ENCODE results near the gene RHBDF1.

RHBDF1 gene

DNA sequence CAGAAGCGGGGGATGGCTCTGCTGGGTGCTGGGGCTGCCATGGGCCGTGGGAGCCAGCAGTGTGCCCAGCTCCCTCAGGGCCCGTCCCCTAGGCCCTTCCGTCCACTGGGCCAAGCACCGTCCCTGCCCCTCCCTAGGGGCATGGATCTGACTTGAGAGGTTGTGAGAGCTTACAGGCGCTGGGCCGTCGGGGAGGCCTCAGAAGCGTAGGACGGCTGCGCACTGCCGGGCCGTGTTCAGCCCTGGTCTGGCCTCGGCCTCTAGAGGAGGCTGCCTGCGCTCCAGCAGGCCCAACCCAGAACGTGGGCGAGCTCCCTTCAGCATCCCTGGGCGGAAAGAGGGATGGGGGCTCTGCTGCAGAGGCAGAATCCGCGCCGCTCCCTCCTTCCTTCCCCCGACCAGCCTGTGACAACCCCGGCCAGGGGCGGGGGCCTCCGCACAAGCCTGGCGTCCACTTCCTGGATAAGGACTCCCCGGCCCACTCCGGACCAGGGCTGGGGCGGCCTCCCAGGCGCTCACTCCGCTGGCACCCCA is 4.9 kb upstream of the RHBDF1 start:
- peaks cover 6% of the 10 kb centered on the region for H3K79me2 ChIP-seq (ENCODE audit: control insufficient read depth, insufficient read depth, low read length, poor library complexity)
- peaks cover 29% of the 10 kb centered on the region for H3K79me1 ChIP-seq (ENCODE audit: low read length)
- H3K14ac ChIP-seq (ENCODE audit: low read length) = peak overlapping the region; percentile 42
- H3K18ac ChIP-seq (ENCODE audit: low read length) = peak overlapping the region; percentile 50
- DNase-seq = peak; percentile 62 to 63
- H2BK5ac ChIP-seq (ENCODE audit: low read depth, low read length, poor library complexity) = peak overlapping the region; percentile 69
- no peak overlapping the region for H3K23ac ChIP-seq (ENCODE audit: low read length)
- peak overlapping the region; percentile 81 for H2BK120ac ChIP-seq (ENCODE audit: insufficient read depth, low read length, poor library complexity)
- peak overlapping the region; percentile 97 for H3K4me2 ChIP-seq (ENCODE audit: low read length)
- no CpG with 5 or more reads among the region's 31 CpGs for WGBS (ENCODE audit: extremely low coverage, insufficient coverage, insufficient read length)
- peaks cover 17 to 21% of the 10 kb centered on the region in 2 experiments for H3K36me3 ChIP-seq (ENCODE audit: control insufficient read depth in 1 of 2, insufficient read depth in 2 of 2, low read length in 2 of 2)
- peaks cover 3% of the 10 kb centered on the region for H3K9me3 ChIP-seq (ENCODE audit: insufficient read depth, low read depth, low read length)
- peak overlapping the region; percentile 65 for H2AK5ac ChIP-seq (ENCODE audit: low read length)
- H3K9ac ChIP-seq (ENCODE audit: low read length) = no peak overlapping the region
- H2BK12ac ChIP-seq (ENCODE audit: low read length) = peak overlapping the region; percentile 7
- peak overlapping the region; percentile 86 for H3K4me3 ChIP-seq (ENCODE audit: low read depth, low read length)
- no peaks in the 10 kb centered on the region for H3K27me3 ChIP-seq (ENCODE audit: insufficient read depth, low read length)
- peaks cover 30 to 44% of the 10 kb centered on the region in 2 experiments for H3K4me1 ChIP-seq (ENCODE audit: control insufficient read depth in 1 of 2, insufficient read depth in 2 of 2, low read length in 2 of 2)
- H4K12ac ChIP-seq (ENCODE audit: low read depth, low read length) = peak overlapping the region; percentile 68
- peak overlapping the region; percentile 91 for H4K8ac ChIP-seq (ENCODE audit: low read depth, low read length)
- H3K4ac ChIP-seq (ENCODE audit: low read depth, low read length) = peak overlapping the region; percentile 2
- peak overlapping the region; percentile 74 for H3K27ac ChIP-seq (ENCODE audit: low read depth, low read length)
- peak overlapping the region; percentile 61 for H2AFZ ChIP-seq (ENCODE audit: insufficient read depth, low read length, poor library complexity)
- H4K91ac ChIP-seq (ENCODE audit: low read depth, low read length) = peak overlapping the region; percentile 53

DNA sequence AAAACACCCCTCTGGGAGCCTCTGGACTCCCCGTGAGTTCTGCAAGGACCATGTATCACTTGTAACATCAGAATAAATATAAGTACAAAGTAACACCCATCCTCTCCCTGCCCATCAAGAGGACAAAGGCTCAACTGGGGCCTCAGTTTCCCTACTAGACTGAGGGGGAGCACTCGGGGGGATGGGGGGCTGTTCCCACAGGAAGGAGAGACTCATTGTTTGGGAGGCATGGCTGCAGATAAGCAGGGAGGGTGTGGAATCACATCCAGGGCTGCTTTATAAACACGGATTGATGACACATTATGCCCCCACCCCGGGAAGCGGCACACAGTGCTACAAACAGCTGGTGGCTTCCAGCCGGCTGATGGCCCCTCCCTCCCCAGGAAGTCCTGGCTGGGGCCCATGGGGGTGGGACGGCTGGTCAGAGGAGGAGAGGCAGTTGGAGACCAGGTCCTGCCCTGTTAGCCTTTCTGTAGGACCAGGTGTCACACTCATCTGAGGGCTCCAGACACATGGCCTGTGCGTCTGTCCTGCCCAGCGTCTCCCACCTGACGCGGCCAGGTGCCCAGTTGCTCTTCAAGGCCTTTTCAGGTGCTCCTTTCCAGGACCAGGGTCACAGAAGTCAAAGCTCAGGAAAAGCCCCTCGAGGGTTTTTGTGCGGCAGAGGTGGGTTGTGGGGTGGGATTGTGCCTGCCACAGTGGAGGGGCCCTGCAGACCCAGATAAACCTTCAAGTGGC is 4.3 kb upstream of the RHBDF1 start:
- peak overlapping the region; percentile 2 for H3K4ac ChIP-seq (ENCODE audit: low read depth, low read length)
- peak; percentile 46 to 54 for DNase-seq
- H3K4me2 ChIP-seq (ENCODE audit: low read length) = peak overlapping the region; percentile 97
- H3K4me1 ChIP-seq (ENCODE audit: control insufficient read depth in 1 of 2, insufficient read depth in 2 of 2, low read length in 2 of 2) = peaks cover 30 to 44% of the 10 kb centered on the region in 2 experiments
- peaks cover 10% of the 10 kb centered on the region for H3K79me2 ChIP-seq (ENCODE audit: control insufficient read depth, insufficient read depth, low read length, poor library complexity)
- H3K36me3 ChIP-seq (ENCODE audit: control insufficient read depth in 1 of 2, insufficient read depth in 2 of 2, low read length in 2 of 2) = peaks cover 17 to 18% of the 10 kb centered on the region in 2 experiments
- H3K18ac ChIP-seq (ENCODE audit: low read length) = peak overlapping the region; percentile 50
- no peak overlapping the region for H3K23ac ChIP-seq (ENCODE audit: low read length)
- H4K91ac ChIP-seq (ENCODE audit: low read depth, low read length) = peak overlapping the region; percentile 53
- H2AFZ ChIP-seq (ENCODE audit: insufficient read depth, low read length, poor library complexity) = peak overlapping the region; percentile 61
- WGBS (ENCODE audit: extremely low coverage, insufficient coverage, insufficient read length) = no CpG with 5 or more reads among the region's 13 CpGs
- H2AK5ac ChIP-seq (ENCODE audit: low read length) = peak overlapping the region; percentile 65
- peaks cover 32% of the 10 kb centered on the region for H3K79me1 ChIP-seq (ENCODE audit: low read length)
- H2BK5ac ChIP-seq (ENCODE audit: low read depth, low read length, poor library complexity) = peak overlapping the region; percentile 69
- peak overlapping the region; percentile 42 for H3K14ac ChIP-seq (ENCODE audit: low read length)
- no peak overlapping the region for H3K9ac ChIP-seq (ENCODE audit: low read length)
- peak overlapping the region; percentile 13 for H3K4me3 ChIP-seq (ENCODE audit: low read depth, low read length)
- peak overlapping the region; percentile 81 for H2BK120ac ChIP-seq (ENCODE audit: insufficient read depth, low read length, poor library complexity)
- H2BK12ac ChIP-seq (ENCODE audit: low read length) = peak overlapping the region; percentile 7
- H3K9me3 ChIP-seq (ENCODE audit: insufficient read depth, low read depth, low read length) = peaks cover 3% of the 10 kb centered on the region
- H4K8ac ChIP-seq (ENCODE audit: low read depth, low read length) = peak overlapping the region; percentile 91
- peak overlapping the region; percentile 74 for H3K27ac ChIP-seq (ENCODE audit: low read depth, low read length)
- no peaks in the 10 kb centered on the region for H3K27me3 ChIP-seq (ENCODE audit: insufficient read depth, low read length)
- peak overlapping the region; percentile 68 for H4K12ac ChIP-seq (ENCODE audit: low read depth, low read length)

DNA sequence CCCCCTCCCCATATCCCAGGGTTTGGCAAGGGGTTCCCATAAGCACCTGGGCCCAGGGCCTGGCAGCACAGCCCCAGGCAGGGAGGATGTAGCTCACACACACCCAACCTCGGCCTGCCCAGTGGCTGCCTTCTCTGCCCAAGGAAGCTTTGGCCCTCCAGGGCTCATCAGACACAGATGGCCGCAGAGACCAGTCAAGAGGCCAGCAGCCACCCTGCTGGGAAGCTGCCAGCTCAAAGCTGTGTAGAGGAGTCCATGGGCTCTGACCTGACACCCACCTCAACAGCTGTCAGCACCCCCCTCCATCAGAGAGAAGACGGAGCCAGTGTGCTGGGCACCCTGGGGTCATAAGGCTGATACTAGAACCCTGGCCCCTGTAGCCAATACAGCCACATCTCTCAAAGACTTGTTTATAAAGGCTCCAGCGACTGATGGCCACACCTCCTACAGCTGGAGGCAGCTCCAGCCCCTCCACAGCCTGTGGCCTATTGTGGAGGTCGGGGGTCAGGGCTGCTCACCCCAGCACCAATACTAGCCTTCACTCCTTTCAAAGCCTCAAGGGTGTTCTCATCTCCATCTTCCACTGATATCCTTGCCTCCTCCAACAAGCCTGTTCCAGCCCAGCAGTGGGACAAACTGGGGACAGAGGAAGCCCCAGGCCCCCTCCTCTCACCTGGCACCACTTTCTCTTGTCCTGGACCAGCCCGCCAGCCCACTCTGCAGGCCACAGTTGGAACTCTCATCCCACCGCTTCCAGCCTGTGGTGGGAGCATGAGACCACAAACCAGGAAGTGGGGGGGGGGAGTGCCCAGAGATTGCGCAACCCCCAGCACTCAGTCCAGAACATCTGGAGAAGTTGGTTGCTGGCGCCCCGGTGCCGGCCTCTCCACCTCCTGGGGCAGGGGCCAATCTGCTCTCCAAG is 3.4 kb upstream of the RHBDF1 start:
- Histone ChIP-seq H3K4me1 (ENCODE audit: control insufficient read depth in 1 of 2, insufficient read depth in 2 of 2, low read length in 2 of 2) (peaks cover 35 to 48% of the 10 kb centered on the region in 2 experiments), H3K9ac (ENCODE audit: low read length) (no peak overlapping the region), H3K4ac (ENCODE audit: low read depth, low read length) (peak overlapping the region; percentile 17), H2BK5ac (ENCODE audit: low read depth, low read length, poor library complexity) (no peak overlapping the region), H3K36me3 (ENCODE audit: control insufficient read depth in 1 of 2, insufficient read depth in 2 of 2, low read length in 2 of 2) (peaks cover 15% of the 10 kb centered on the region in 2 experiments), H3K23ac (ENCODE audit: low read length) (no peak overlapping the region), H2AFZ (ENCODE audit: insufficient read depth, low read length, poor library complexity) (no peak overlapping the region), H3K27me3 (ENCODE audit: insufficient read depth, low read length) (no peaks in the 10 kb centered on the region), H3K4me3 (ENCODE audit: low read depth, low read length) (no peak overlapping the region), H2BK12ac (ENCODE audit: low read length) (peak overlapping the region; percentile 55), H4K91ac (ENCODE audit: low read depth, low read length) (peak overlapping the region; percentile 51), H3K9me3 (ENCODE audit: insufficient read depth, low read depth, low read length) (peaks cover 2% of the 10 kb centered on the region), H3K18ac (ENCODE audit: low read length) (no peak overlapping the region), H2AK5ac (ENCODE audit: low read length) (peak overlapping the region; percentile 40), H3K79me1 (ENCODE audit: low read length) (peaks cover 39% of the 10 kb centered on the region), H4K12ac (ENCODE audit: low read depth, low read length) (no peak overlapping the region), H4K8ac (ENCODE audit: low read depth, low read length) (peak overlapping the region; percentile 15), H2BK120ac (ENCODE audit: insufficient read depth, low read length, poor library complexity) (peak overlapping the region; percentile 33), H3K14ac (ENCODE audit: low read length) (peak overlapping the region; percentile 22), H3K79me2 (ENCODE audit: control insufficient read depth, insufficient read depth, low read length, poor library complexity) (peaks cover 16% of the 10 kb centered on the region), H3K4me2 (ENCODE audit: low read length) (no peak overlapping the region), H3K27ac (ENCODE audit: low read depth, low read length) (peak overlapping the region; percentile 3)
- no CpG with 5 or more reads among the region's 11 CpGs for WGBS (ENCODE audit: extremely low coverage, insufficient coverage, insufficient read length)
- no peak for DNase-seq

DNA sequence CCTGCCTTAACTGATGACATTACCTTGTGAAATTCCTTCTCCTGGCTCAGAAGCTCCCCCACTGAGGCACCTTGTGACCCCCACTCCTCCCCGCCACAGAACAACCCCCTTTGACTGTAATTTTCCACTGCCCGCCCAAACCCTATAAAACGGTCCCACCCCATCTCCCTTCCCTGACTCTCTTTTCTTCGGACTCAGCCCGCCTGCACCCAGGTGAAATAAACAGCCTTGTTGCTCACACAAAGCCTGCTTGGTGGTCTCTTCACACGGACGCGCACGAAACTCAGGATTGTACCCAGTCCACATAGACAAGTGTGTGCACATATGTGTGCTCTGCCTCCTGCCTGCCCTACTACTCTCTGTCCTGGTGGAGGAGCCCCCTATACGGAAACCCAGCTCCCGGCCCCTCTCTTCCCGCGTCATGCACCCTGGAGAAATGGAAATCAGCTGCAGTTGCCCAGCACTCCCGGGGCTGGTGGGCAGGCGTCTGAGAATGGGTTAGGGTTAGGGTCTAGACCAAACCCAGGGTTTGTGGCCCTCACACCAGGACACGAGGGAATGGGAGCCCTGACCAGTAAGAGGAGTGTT is 2.4 kb upstream of the RHBDF1 start:
- no peak for DNase-seq
- H3K27ac ChIP-seq (ENCODE audit: low read depth, low read length) = no peak overlapping the region
- H4K12ac ChIP-seq (ENCODE audit: low read depth, low read length) = no peak overlapping the region
- H2AFZ ChIP-seq (ENCODE audit: insufficient read depth, low read length, poor library complexity) = no peak overlapping the region
- no peak overlapping the region for H2AK5ac ChIP-seq (ENCODE audit: low read length)
- WGBS (ENCODE audit: extremely low coverage, insufficient coverage, insufficient read length) = no CpG with 5 or more reads among the region's 16 CpGs
- peaks cover 7 to 8% of the 10 kb centered on the region in 2 experiments for H3K36me3 ChIP-seq (ENCODE audit: control insufficient read depth in 1 of 2, insufficient read depth in 2 of 2, low read length in 2 of 2)
- peak overlapping the region; percentile 12 for H2BK12ac ChIP-seq (ENCODE audit: low read length)
- H2BK5ac ChIP-seq (ENCODE audit: low read depth, low read length, poor library complexity) = no peak overlapping the region
- no peak overlapping the region for H2BK120ac ChIP-seq (ENCODE audit: insufficient read depth, low read length, poor library complexity)
- no peak overlapping the region for H3K9ac ChIP-seq (ENCODE audit: low read length)
- peaks cover 22% of the 10 kb centered on the region for H3K79me2 ChIP-seq (ENCODE audit: control insufficient read depth, insufficient read depth, low read length, poor library complexity)
- H4K8ac ChIP-seq (ENCODE audit: low read depth, low read length) = no peak overlapping the region
- H3K4ac ChIP-seq (ENCODE audit: low read depth, low read length) = no peak overlapping the region
- H3K27me3 ChIP-seq (ENCODE audit: insufficient read depth, low read length) = no peaks in the 10 kb centered on the region
- H3K4me3 ChIP-seq (ENCODE audit: low read depth, low read length) = no peak overlapping the region
- H3K23ac ChIP-seq (ENCODE audit: low read length) = no peak overlapping the region
- H3K14ac ChIP-seq (ENCODE audit: low read length) = no peak overlapping the region
- peak overlapping the region; percentile 38 for H4K91ac ChIP-seq (ENCODE audit: low read depth, low read length)
- H3K9me3 ChIP-seq (ENCODE audit: insufficient read depth, low read depth, low read length) = no peaks in the 10 kb centered on the region
- peaks cover 45 to 57% of the 10 kb centered on the region in 2 experiments for H3K4me1 ChIP-seq (ENCODE audit: control insufficient read depth in 1 of 2, insufficient read depth in 2 of 2, low read length in 2 of 2)
- H3K18ac ChIP-seq (ENCODE audit: low read length) = no peak overlapping the region
- no peak overlapping the region for H3K4me2 ChIP-seq (ENCODE audit: low read length)
- H3K79me1 ChIP-seq (ENCODE audit: low read length) = peaks cover 43% of the 10 kb centered on the region

Data from trophoblast cell (in vitro differentiated cells and primary cell).